SW480 (cell line): ENCODE results near the gene CA12.

ENCODE experiments used
- DNase-seq: peaks from one replicate; pipeline ENCODE4 v3.0.0-alpha.2; 2016; ENCODE audit warnings: low spot score

CA12 gene

GRCh38 chr15:63401714-63402497 lies 20.3 kb upstream of the CA12 start:
- DNase-seq = no peak

DNA sequence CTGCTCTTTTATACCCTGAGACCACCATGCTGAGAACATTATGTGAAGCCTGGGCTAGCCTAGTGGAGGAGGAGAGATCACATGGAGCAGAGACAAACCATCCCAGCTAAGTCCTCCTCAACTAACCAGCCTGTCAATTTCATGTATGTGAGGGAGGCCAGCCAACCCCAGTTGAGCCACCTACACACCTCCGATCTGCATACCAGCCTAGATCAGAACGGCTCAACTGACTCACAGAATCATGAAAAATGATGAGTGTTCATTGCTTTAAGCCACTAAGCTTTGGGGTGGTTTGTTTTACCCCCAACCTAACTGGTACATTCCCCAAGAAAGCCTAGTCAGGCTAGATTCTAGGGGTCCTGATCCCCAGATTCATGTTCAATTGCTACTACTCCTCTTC lies 19.4 kb upstream of the CA12 start:
- no peak for DNase-seq

DNA sequence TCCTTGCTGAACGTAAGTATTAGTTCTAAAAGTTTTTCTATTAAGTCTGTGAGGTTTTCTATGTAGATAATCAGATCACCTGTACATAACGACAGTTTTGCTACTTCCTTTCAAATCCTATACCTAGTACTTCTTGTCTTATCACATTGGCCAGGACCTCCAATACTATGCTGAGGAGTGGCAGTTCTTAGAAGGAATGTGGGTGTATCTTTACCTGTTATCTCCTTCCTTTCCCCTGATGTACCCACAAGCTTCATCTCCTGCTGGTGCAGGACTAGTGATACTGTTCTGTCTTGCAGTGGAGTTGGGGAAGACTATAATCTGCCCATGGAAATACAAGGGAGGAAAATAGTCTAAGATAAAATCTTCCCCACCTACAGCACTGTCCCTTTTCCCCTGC lies 16.8 kb upstream of the CA12 start:
- DNase-seq = no peak

GRCh38 chr15:63396152-63396928 lies 14.7 kb upstream of the CA12 start:
- DNase-seq = no peak

DNA sequence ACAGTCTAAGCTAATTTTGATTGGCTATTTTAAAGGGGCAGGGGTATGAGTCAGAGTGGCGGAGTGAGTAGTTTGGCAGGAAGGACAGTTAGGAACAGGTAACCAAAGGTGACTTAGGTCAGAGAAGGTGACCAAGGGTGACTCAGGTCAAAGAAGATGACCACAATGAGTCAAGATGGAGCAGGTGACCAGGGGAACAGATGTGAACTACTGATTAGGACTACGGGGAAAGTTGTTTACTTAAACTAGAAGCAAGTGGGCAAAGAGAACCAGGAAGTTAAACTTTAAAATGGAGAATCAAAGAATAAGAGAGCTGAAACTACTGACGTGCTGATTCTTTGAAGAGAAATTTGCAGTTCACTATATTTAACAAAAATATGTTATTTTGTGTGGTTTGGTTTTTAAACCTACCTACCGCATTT lies 14.1 kb upstream of the CA12 start:
- DNase-seq = no peak

DNA sequence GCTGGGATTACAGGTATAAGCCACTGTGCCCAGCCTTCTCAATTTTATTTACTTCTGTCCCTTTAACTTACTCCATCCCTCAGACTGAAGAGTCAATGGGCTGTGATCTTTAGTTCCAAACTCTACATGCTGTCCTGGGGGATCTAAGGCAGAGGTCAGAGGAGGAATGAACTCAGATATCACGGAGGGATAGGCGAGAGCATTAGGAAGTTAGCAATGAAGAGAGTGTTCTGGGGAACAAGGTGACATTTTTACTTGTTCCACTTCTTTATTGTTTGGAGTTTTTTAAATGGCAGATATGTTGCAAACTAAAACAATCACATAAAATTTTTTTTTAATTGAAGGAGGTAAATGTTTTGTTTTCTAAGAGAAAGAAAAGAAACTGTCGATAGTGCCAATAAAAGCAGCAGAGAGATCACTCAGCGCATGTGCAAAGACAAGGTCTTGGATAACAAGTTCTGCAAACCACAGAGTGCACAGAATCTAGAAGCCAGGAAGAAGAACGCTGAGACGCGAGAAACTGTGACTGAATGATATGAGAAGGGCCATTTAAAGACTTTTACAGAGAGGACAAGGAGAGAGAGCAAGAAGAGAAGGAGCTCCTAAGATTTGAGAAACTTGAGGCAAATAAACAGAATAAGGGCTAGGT lies 10.8 kb upstream of the CA12 start:
- DNase-seq = no peak

- no peak for DNase-seq
These were observed 10.2 kb upstream of the CA12 start for GRCh38 chr15:63391669-63392360.

DNA sequence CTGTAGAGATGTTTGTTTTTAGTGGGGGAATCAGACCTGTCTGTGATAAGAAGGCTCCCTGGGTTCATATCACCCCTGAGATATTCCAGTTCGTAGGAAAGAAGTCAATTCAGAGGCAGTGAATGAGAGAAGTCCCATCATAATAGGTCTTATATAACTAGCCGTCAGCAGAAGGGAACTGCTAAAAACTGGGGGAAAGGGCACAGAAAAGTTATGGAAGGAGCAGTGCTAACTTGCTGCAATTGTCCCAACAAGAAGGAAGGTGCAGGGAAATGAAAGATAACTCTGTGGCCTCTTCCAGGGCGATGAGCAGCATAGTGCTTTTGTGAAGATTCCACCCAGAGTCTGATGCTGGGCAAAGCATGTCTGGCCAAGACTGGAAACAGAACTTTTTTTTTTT lies 9.0 kb upstream of the CA12 start:
- no peak for DNase-seq

- peak; percentile 65 for DNase-seq
These were observed 8.4 kb upstream of the CA12 start for GRCh38 chr15:63389902-63390670.

- DNase-seq = no peak
These were observed 6.9 kb upstream of the CA12 start for GRCh38 chr15:63388511-63388910.

- DNase-seq = no peak
These were observed 6.3 kb upstream of the CA12 start for GRCh38 chr15:63387748-63388493.

- no peak for DNase-seq
These were observed 4.4 kb upstream of the CA12 start for GRCh38 chr15:63385911-63386531.

GRCh38 chr15:63384906-63385305 lies 3.3 kb upstream of the CA12 start:
- DNase-seq = no peak

- DNase-seq = no peak
These were observed 1.5 kb upstream of the CA12 start for GRCh38 chr15:63382966-63383710.

DNA sequence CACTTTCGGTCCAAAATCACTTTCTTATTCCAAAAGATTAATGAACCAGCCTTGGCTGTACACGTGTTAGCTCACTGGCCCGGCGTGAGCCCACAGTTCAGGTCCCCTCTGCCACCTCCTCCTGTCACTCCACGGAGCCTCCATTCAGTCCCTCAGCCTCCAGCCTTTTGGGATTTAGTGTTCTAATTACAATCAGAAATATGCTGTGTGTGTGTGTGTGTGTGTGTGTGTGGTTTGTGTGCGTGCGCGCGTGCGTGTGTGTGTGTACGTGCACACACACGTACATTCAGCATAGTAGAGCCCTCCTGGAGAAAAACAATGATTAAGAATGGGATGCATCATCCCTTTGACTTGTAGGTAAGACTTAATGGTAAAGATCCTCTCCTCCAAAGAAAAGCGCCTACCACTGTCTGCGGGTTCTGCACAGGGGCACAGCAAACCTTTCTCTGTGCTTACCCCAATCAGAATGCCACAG lies 801 bp downstream of the CA12 start:
- DNase-seq = no peak

- DNase-seq = no peak
These were observed 1.4 kb downstream of the CA12 start for GRCh38 chr15:63380151-63380807.

DNA sequence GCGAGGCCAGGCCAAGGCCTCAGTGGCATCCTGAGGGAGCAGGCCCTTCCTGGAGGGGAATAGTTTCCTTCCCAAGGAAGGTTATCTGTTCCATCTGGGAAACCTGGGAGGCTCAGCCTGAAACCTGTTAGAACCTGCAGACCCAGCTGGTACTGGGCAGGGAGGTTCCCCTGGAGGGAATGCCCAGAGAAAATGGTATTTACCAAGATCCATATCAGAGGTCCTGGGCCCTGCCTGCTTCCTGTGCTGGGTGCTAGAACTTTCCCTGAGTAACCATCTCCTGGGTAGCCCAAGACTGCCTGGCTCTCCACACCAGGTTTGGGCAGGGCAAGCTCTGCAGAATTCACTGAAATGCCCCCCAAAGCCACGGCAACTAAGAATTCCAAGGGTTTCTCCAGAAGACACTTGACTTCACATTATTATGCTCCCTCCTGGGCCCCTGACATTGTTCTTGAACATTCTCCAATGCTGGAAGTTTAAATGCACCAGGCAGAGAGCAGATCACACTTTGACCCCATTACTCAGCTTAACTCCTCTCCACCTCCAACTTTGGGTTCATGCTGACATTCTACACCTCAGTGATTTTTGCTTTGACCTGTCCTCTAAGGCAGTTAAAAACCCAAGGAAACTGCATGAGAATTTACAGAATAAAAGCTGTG lies 2.0 kb downstream of the CA12 start:
- DNase-seq = no peak

DNA sequence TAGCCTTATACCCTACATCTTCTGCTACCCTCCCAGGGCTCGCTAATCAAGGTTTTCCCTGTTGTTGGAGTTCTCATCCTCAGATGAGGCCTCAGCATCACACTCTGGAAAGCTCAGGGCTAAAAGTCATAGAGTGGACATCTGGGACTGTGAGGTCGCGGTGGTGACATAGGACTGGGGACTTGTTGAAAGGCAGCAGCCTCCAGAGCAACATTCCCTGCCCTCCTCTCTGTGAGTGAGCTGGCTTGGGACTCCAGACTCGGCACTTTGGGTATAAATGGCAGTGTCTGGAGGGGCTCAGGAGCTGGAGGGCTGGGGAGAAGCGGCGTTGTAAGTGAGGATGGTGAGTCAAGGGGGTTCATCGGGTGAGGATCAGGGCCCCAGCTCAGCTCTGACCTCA lies 2.7 kb downstream of the CA12 start:
- DNase-seq = no peak
